Type B pancreatic cell (in vitro differentiated cells): ENCODE results near the gene DPP8. TPM values are rescaled to one million over a fixed set of nuclear protein-coding genes. Genes with fewer than 3 reads are reported as not detected.
"Not testable (repeated sequence)": the region's sequence is repeated elsewhere in the genome, so short reads cannot be mapped to it uniquely, and the experiment has no call there.

ENCODE experiments used
- DNase-seq: peaks from one replicate; pipeline ENCODE4 v3.0.0; 2021; ENCODE audit warnings: mixed read lengths; ENCODE audit not compliant: unreplicated experiment; ENCODE audit errors: extremely low spot score
- H3K27ac Mint-ChIP-seq: 2 replicates; pipeline ENCODE4 v1.8.0; 2021; ENCODE audit warnings: mild to moderate bottlenecking, mixed read lengths
- H3K27me3 Mint-ChIP-seq: 2 replicates; pipeline ENCODE4 v1.8.0; 2021; ENCODE audit warnings: mixed read lengths
- H3K36me3 Mint-ChIP-seq: 2 replicates; pipeline ENCODE4 v1.8.0; 2021; ENCODE audit warnings: mixed read lengths
- H3K4me1 Mint-ChIP-seq: one replicate; pipeline ENCODE4 v1.8.0; 2021; ENCODE audit warnings: mixed read lengths; ENCODE audit not compliant: unreplicated experiment
- H3K4me3 Mint-ChIP-seq: 2 replicates; pipeline ENCODE4 v1.8.0; 2021; ENCODE audit warnings: mild to moderate bottlenecking, mixed read lengths
- H3K9me3 Mint-ChIP-seq: 2 replicates; pipeline ENCODE4 v1.8.0; 2021; ENCODE audit warnings: mixed read lengths
- total RNA-seq: library from RNA; stranded (reverse); gene quantifications from 2 replicates; pipeline ENCODE4 v1.2.1, GENCODE V29; 2021; ENCODE audit warnings: low replicate concordance
- TF ChIP-seq, protein P1 (sequence below): fragments of 200-600 bp; sonication (generic); conservative IDR thresholded peaks from 2 replicates; pipeline ENCODE4 v1.5.0; 2021; ENCODE audit warnings: antibody characterized with exemption, mild to moderate bottlenecking

DPP8 gene
- total RNA-seq, 1 donor from 2014 or later = 25.0 TPM

- DNase-seq = no peak
- TF ChIP-seq, protein P1, sequence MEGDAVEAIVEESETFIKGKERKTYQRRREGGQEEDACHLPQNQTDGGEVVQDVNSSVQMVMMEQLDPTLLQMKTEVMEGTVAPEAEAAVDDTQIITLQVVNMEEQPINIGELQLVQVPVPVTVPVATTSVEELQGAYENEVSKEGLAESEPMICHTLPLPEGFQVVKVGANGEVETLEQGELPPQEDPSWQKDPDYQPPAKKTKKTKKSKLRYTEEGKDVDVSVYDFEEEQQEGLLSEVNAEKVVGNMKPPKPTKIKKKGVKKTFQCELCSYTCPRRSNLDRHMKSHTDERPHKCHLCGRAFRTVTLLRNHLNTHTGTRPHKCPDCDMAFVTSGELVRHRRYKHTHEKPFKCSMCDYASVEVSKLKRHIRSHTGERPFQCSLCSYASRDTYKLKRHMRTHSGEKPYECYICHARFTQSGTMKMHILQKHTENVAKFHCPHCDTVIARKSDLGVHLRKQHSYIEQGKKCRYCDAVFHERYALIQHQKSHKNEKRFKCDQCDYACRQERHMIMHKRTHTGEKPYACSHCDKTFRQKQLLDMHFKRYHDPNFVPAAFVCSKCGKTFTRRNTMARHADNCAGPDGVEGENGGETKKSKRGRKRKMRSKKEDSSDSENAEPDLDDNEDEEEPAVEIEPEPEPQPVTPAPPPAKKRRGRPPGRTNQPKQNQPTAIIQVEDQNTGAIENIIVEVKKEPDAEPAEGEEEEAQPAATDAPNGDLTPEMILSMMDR = no peak
- H3K9me3 Mint-ChIP-seq = no peaks in the 10 kb centered on the region
- H3K27me3 Mint-ChIP-seq = no peaks in the 10 kb centered on the region
- peaks cover 16% of the 10 kb centered on the region for H3K36me3 Mint-ChIP-seq
- no peak overlapping the region for H3K4me3 Mint-ChIP-seq
- H3K27ac Mint-ChIP-seq = no peak overlapping the region
- no peaks in the 10 kb centered on the region for H3K4me1 Mint-ChIP-seq
Observed at GRCh38 chr15:65468229-65468909, 49.1 kb downstream of the DPP8 start.

GRCh38 chr15:65466901-65467300, 50.6 kb downstream of the DPP8 start:
- TF ChIP-seq, protein P1 = no peak
- DNase-seq = no peak
- Mint-ChIP-seq H3K27me3 (no peaks in the 10 kb centered on the region), H3K36me3 (peaks cover 14% of the 10 kb centered on the region), H3K4me3 (no peak overlapping the region), H3K9me3 (no peaks in the 10 kb centered on the region), H3K4me1 (no peaks in the 10 kb centered on the region), H3K27ac (no peak overlapping the region)

GRCh38 chr15:65463096-65463495, 54.4 kb downstream of the DPP8 start:
- not testable (repeated sequence) for H3K27ac Mint-ChIP-seq, H3K9me3 Mint-ChIP-seq, H3K27me3 Mint-ChIP-seq, DNase-seq, H3K4me1 Mint-ChIP-seq, H3K4me3 Mint-ChIP-seq
- peaks cover 23% of the 10 kb centered on the region for H3K36me3 Mint-ChIP-seq

- TF ChIP-seq, protein P1 = no peak
- no peak overlapping the region for H3K27ac Mint-ChIP-seq
- H3K4me3 Mint-ChIP-seq = no peak overlapping the region
- H3K9me3 Mint-ChIP-seq = no peaks in the 10 kb centered on the region
- no peak for DNase-seq
- no peaks in the 10 kb centered on the region for H3K27me3 Mint-ChIP-seq
- peaks cover 22% of the 10 kb centered on the region for H3K36me3 Mint-ChIP-seq
- no peaks in the 10 kb centered on the region for H3K4me1 Mint-ChIP-seq
Observed at GRCh38 chr15:65460741-65461347, 56.6 kb downstream of the DPP8 start.

- H3K36me3 Mint-ChIP-seq = peaks cover 27% of the 10 kb centered on the region
- not testable (repeated sequence) for H3K9me3 Mint-ChIP-seq, DNase-seq, H3K27me3 Mint-ChIP-seq, H3K4me1 Mint-ChIP-seq, H3K4me3 Mint-ChIP-seq, H3K27ac Mint-ChIP-seq
Observed at GRCh38 chr15:65455256-65455655, 62.2 kb downstream of the DPP8 start.

GRCh38 chr15:65451989-65452388, 65.5 kb downstream of the DPP8 start:
- no peak for DNase-seq
- H3K4me3 Mint-ChIP-seq = no peak overlapping the region
- peaks cover 25% of the 10 kb centered on the region for H3K36me3 Mint-ChIP-seq
- TF ChIP-seq, protein P1 = no peak
- no peaks in the 10 kb centered on the region for H3K27me3 Mint-ChIP-seq
- no peaks in the 10 kb centered on the region for H3K9me3 Mint-ChIP-seq
- H3K4me1 Mint-ChIP-seq = no peaks in the 10 kb centered on the region
- H3K27ac Mint-ChIP-seq = no peak overlapping the region
